GM12878 (cell line): ENCODE data around the gene NFIX. TPM values are rescaled to one million over a fixed set of nuclear protein-coding genes. Genes with fewer than 3 reads are reported as not detected.

Source experiments
- ATAC-seq: fragments of 200-7000 bp; cut with Tn5 transposase; 3 replicates; pipeline ENCODE4 v1.9.1; 2020; ENCODE audit warnings: mild to moderate bottlenecking, moderate library complexity
- BruUV-seq: library from RNA; stranded (reverse); fragments of 400-500 nt; replicated peaks from 2 replicates; lab custom pipeline; 2021; lab: Mats Ljungman, UMichigan
- CTCF ChIA-PET: fragments of 300-600 bp; sonication (Branson Sonifier 250); formaldehyde crosslinking; extraction: SDS; loops from one replicate; lab custom pipeline; 2021; ENCODE audit warnings: inconsistent platforms; lab: Yijun Ruan, JAX
- POLR2A ChIA-PET: fragments of 350-600 bp; formaldehyde crosslinking; extraction: SDS; loops from one replicate; lab custom pipeline; 2021; ENCODE audit warnings: inconsistent platforms; lab: Charles Lee
- RAD21 ChIA-PET: fragments of 300-600 bp; sonication (Branson Sonifier 250); formaldehyde crosslinking; loops from one replicate; lab custom pipeline; 2023; ENCODE audit warnings: antibody characterized with exemption; ENCODE audit not compliant: unreplicated experiment; lab: Charles Lee
- SMC1A ChIA-PET: fragments of 300-600 bp; sonication (Branson Sonifier 250); formaldehyde crosslinking; loops from one replicate; lab custom pipeline; 2023; ENCODE audit not compliant: unreplicated experiment, uncharacterized antibody; lab: Charles Lee
- DNase-seq: peaks from one replicate; pipeline ENCODE4 v3.0.0-alpha.2; 2011; ENCODE audit warnings: low read depth, low spot score
- FAIRE-seq: peaks from 3 replicates; lab custom pipeline; 2011; peaks lifted over from hg19 to GRCh38; lab: Jason Lieb, UNC
- H2AFZ ChIP-seq: 2 replicates; pipeline ENCODE4 v1.6.0; 2011; ENCODE audit warnings: low read depth, low read length, control low read depth; ENCODE audit not compliant: control insufficient read depth
- H3K27ac ChIP-seq: 2 replicates; pipeline ENCODE4 v1.5.1; 2011; ENCODE audit warnings: control low read depth; ENCODE audit not compliant: control insufficient read depth, insufficient read depth
- H3K27me3 ChIP-seq, 2 experiments: replicated peaks in 1 of 2; 2 replicates each; pipeline versions ENCODE4 v1.6.0 to v1.6.1; 2011; ENCODE audit warnings: low read length in 1 of 2; ENCODE audit not compliant: control insufficient read depth in 2 of 2, insufficient read depth in 2 of 2
- H3K36me3 ChIP-seq, 2 experiments: 2 replicates each; pipeline ENCODE4 v1.5.1; 2011; ENCODE audit warnings: low read length in 1 of 2; ENCODE audit not compliant: control insufficient read depth in 2 of 2, insufficient read depth in 2 of 2
- H3K4me1 ChIP-seq: 2 replicates; pipeline ENCODE4 v1.6.1; 2011; ENCODE audit warnings: mild to moderate bottlenecking, low read length, moderate library complexity, mixed read lengths; ENCODE audit not compliant: control insufficient read depth, insufficient read depth
- H3K4me2 ChIP-seq: 2 replicates; pipeline ENCODE4 v1.6.0; 2011; ENCODE audit warnings: control low read depth; ENCODE audit not compliant: control insufficient read depth, insufficient read depth
- H3K4me3 ChIP-seq: fragments of 200-600 bp; sonication (generic); 2 replicates; pipeline ENCODE4 v1.5.1; 2016
- H3K79me2 ChIP-seq: 2 replicates; pipeline ENCODE4 v1.6.0; 2011; ENCODE audit warnings: low read length; ENCODE audit not compliant: control insufficient read depth, insufficient read depth
- H3K9ac ChIP-seq: 2 replicates; pipeline ENCODE4 v1.8.0; 2011; ENCODE audit warnings: low read length, control low read depth, mixed read lengths; ENCODE audit not compliant: control insufficient read depth, insufficient read depth
- H3K9me3 ChIP-seq: replicated peaks from 3 replicates; pipeline ENCODE4 v1.5.1; 2011; ENCODE audit warnings: mild to moderate bottlenecking, low read length; ENCODE audit not compliant: control insufficient read depth, insufficient read depth
- H4K20me1 ChIP-seq: 2 replicates; pipeline ENCODE4 v1.6.0; 2011; ENCODE audit not compliant: control insufficient read depth, insufficient read depth
- BMI1 ChIP-seq: fragments of 450-650 bp; IDR thresholded peaks from 2 replicates; pipeline ENCODE4 v1.6.1; 2016; ENCODE audit warnings: mild to moderate bottlenecking, moderate library complexity, borderline replicate concordance
- CEBPB ChIP-seq, 2 experiments: fragments of 150-350 bp in 1 of 2; IDR thresholded peaks; 2 replicates each; pipeline ENCODE4 v1.6.1; 2012 to 2014; ENCODE audit warnings: low read depth in 2 of 2, low read length in 2 of 2, borderline replicate concordance in 1 of 2, inconsistent platforms in 1 of 2
- CHD1 ChIP-seq: IDR thresholded peaks from 2 replicates; pipeline ENCODE4 v1.6.1; 2012; ENCODE audit warnings: low read depth, low read length, improper control_type of control experiment
- CHD2 ChIP-seq: IDR thresholded peaks from 2 replicates; pipeline ENCODE4 v1.6.1; 2011; ENCODE audit warnings: low read depth, low read length, improper control_type of control experiment, borderline replicate concordance
- EP300 ChIP-seq, 2 experiments: fragments of 150-350 bp in 1 of 2; IDR thresholded peaks; 2 replicates each; pipeline ENCODE4 v1.6.1; 2011 to 2012; ENCODE audit warnings: low read depth in 2 of 2, low read length in 2 of 2, borderline replicate concordance in 1 of 2, improper control_type of control experiment in 1 of 2, inconsistent platforms in 1 of 2; ENCODE audit not compliant: control insufficient read depth in 1 of 2
- GABPA ChIP-seq: IDR thresholded peaks from 2 replicates; pipeline ENCODE4 v1.6.1; 2014; ENCODE audit warnings: antibody characterized with exemption, low read depth, mild to moderate bottlenecking, inconsistent platforms
- GATAD2B ChIP-seq: fragments of 450-650 bp; conservative IDR thresholded peaks from 2 replicates; pipeline ENCODE4 v1.6.1; 2017; ENCODE audit warnings: low read depth, mild to moderate bottlenecking, moderate library complexity
- HCFC1 ChIP-seq: fragments of 150-350 bp; IDR thresholded peaks from 2 replicates; pipeline ENCODE4 v1.6.1; 2014; ENCODE audit warnings: low read length
- MEF2A ChIP-seq: IDR thresholded peaks from 2 replicates; pipeline ENCODE4 v1.6.1; 2011; ENCODE audit warnings: low read depth, mild to moderate bottlenecking, low read length, moderate library complexity; ENCODE audit not compliant: insufficient read depth
- MTA3 ChIP-seq: IDR thresholded peaks from 2 replicates; pipeline ENCODE4 v1.6.1; 2012; ENCODE audit warnings: low read length, inconsistent platforms, borderline replicate concordance
- NR2C1 ChIP-seq: fragments of 450-650 bp; IDR thresholded peaks from 2 replicates; pipeline ENCODE4 v1.6.1; 2017; ENCODE audit warnings: antibody characterized with exemption, mild to moderate bottlenecking, moderate library complexity
- PAX5 ChIP-seq: IDR thresholded peaks from 2 replicates; pipeline ENCODE4 v1.6.1; 2011; ENCODE audit warnings: low read depth, low read length, borderline replicate concordance
- SPI1 ChIP-seq: IDR thresholded peaks from 2 replicates; pipeline ENCODE4 v1.6.1; 2011; ENCODE audit warnings: low read depth, mild to moderate bottlenecking, low read length, moderate library complexity, borderline replicate concordance; ENCODE audit not compliant: insufficient read depth
- STAT1 ChIP-seq: fragments of 450-650 bp; conservative IDR thresholded peaks from 2 replicates; pipeline ENCODE4 v1.6.1; 2014; ENCODE audit warnings: antibody characterized with exemption, mild to moderate bottlenecking
- TBL1XR1 ChIP-seq: IDR thresholded peaks from 2 replicates; pipeline ENCODE4 v1.6.1; 2012; ENCODE audit warnings: low read depth, low read length, improper control_type of control experiment
- TCF7 ChIP-seq: IDR thresholded peaks from 2 replicates; pipeline ENCODE4 v1.6.1; 2014; ENCODE audit warnings: antibody characterized with exemption, borderline replicate concordance
- YY1 ChIP-seq: IDR thresholded peaks from 2 replicates; pipeline ENCODE4 v1.6.1; 2011; ENCODE audit warnings: low read depth, mild to moderate bottlenecking, low read length
- ZZZ3 ChIP-seq: IDR thresholded peaks from 2 replicates; pipeline ENCODE4 v1.6.1; 2011; ENCODE audit warnings: low read depth; ENCODE audit not compliant: control insufficient read depth, insufficient read length
- WGBS: methylation state at CpG from one replicate; pipeline ENCODE4 v1.1.6; 2016; ENCODE audit warnings: low lambda C conversion rate; ENCODE audit not compliant: insufficient replicate concordance, insufficient coverage; ENCODE audit errors: missing lambda C conversion rate; 5-methylcytosine and 5-hydroxymethylcytosine counted together
- in situ Hi-C: fragments of 300-500 bp; cut with MboI; formaldehyde crosslinking; loops from 9 replicates; pipeline ENCODE4 v1.14.3; 2018; ENCODE audit warnings: mixed read lengths
- intact Hi-C: fragments of 100-400 bp; cut with micrococcal nuclease; formaldehyde crosslinking; loops from one replicate; pipeline ENCODE4 v1.14.2; 2022; ENCODE audit not compliant: unreplicated experiment
- polyA plus RNA-seq, 11 experiments: library from polyadenylated mRNA; depleted of rRNA in 4 of 11; unstranded in 6 of 11; stranded (reverse) in 5 of 11; fragments of >200 nt; fragmentation: Nextera tagmentation in 4 of 11; fragmentation: Illumina TruSeq in 1 of 11; extraction: Ambion mirVana in 4 of 11; extraction: Trizol in 1 of 11; gene quantifications; 1 replicate in 1 of 11; 2 replicates in 10 of 11; pipeline versions ENCODE4 v1.2.1 to v1.2.3, GENCODE V29; 2011 to 2016; ENCODE audit warnings: inconsistent platforms in 2 of 11, missing spikeins in 2 of 11, low read depth in 1 of 11
- total RNA-seq, 4 experiments: library from RNA; depleted of rRNA in 3 of 4; stranded (reverse); fragments of >200 nt in 3 of 4; fragmentation: Illumina TruSeq in 1 of 4; extraction: Trizol in 1 of 4; gene quantifications; 2 replicates each; pipeline versions ENCODE4 v1.2.1 to v1.2.3, GENCODE V29; 2013 to 2021
- TF ChIP-seq, protein P1 (sequence below): fragments of 450-650 bp; IDR thresholded peaks from 2 replicates; pipeline ENCODE4 v1.6.1; 2017; ENCODE audit warnings: mild to moderate bottlenecking, moderate library complexity

The NFIX gene
- total and polyA plus RNA-seq, 10 of the 15 experiments (the other 5 are each of a cell fraction or from before 2014, with no cell fraction given) = 0.02 to 2.2 (median 0.28) TPM

GRCh38 chr19:13146763-13147563 lies 151.7 kb downstream of the NFIX start:
- SMC1A ChIA-PET = no interaction called here
- CTCF ChIA-PET = interaction anchor here (0.6 kb wide), 2 partner anchors 27 to 911 kb away, joined by 3 read pairs; no protein-coding TSS in a partner anchor
- no peak for ATAC-seq
- Histone ChIP-seq H3K4me2 (no peak overlapping the region), H3K27me3 (no peaks in the 10 kb centered on the region), H4K20me1 (no peaks in the 10 kb centered on the region), H3K9me3 (no peaks in the 10 kb centered on the region), H3K79me2 (peaks cover 18% of the 10 kb centered on the region), H2AFZ (no peak overlapping the region), H3K4me1 (peaks cover 4% of the 10 kb centered on the region), H3K27ac (no peak overlapping the region), H3K36me3 (no peaks in the 10 kb centered on the region; a peak in 1 of 4 replicates), H3K4me3 (no peak overlapping the region), H3K9ac (no peak overlapping the region)
- in situ Hi-C loops = no loop called here
- DNase-seq = no peak
- intact Hi-C loops = no loop called here
- FAIRE-seq = no peak
- RAD21 ChIA-PET = interaction anchor here (0.7 kb wide), 1 partner anchor 856 kb away, joined by 3 read pairs; no protein-coding TSS in a partner anchor
- WGBS = 64% methylated on average over 13 of the region's 16 CpGs
- BruUV-seq = no TSS peak
- no peak for TF ChIP-seq SPI1
- TF ChIP-seq MEF2A = no peak
- TF ChIP-seq CHD2 = no peak
- TF ChIP-seq NR2C1 = no peak
- TF ChIP-seq MTA3 = no peak
- no peak for TF ChIP-seq CEBPB (IDR thresholded peaks at IDR 0.05; ENCODE audit: borderline replicate concordance in 1 of 2, low read depth in 2 of 2, low read length in 2 of 2)
- no peak for TF ChIP-seq GABPA
- no peak for TF ChIP-seq TBL1XR1
- no peak for TF ChIP-seq STAT1
- no peak for TF ChIP-seq GATAD2B
- TF ChIP-seq YY1 = no peak
- TF ChIP-seq PAX5 = no peak
- TF ChIP-seq, protein P1, sequence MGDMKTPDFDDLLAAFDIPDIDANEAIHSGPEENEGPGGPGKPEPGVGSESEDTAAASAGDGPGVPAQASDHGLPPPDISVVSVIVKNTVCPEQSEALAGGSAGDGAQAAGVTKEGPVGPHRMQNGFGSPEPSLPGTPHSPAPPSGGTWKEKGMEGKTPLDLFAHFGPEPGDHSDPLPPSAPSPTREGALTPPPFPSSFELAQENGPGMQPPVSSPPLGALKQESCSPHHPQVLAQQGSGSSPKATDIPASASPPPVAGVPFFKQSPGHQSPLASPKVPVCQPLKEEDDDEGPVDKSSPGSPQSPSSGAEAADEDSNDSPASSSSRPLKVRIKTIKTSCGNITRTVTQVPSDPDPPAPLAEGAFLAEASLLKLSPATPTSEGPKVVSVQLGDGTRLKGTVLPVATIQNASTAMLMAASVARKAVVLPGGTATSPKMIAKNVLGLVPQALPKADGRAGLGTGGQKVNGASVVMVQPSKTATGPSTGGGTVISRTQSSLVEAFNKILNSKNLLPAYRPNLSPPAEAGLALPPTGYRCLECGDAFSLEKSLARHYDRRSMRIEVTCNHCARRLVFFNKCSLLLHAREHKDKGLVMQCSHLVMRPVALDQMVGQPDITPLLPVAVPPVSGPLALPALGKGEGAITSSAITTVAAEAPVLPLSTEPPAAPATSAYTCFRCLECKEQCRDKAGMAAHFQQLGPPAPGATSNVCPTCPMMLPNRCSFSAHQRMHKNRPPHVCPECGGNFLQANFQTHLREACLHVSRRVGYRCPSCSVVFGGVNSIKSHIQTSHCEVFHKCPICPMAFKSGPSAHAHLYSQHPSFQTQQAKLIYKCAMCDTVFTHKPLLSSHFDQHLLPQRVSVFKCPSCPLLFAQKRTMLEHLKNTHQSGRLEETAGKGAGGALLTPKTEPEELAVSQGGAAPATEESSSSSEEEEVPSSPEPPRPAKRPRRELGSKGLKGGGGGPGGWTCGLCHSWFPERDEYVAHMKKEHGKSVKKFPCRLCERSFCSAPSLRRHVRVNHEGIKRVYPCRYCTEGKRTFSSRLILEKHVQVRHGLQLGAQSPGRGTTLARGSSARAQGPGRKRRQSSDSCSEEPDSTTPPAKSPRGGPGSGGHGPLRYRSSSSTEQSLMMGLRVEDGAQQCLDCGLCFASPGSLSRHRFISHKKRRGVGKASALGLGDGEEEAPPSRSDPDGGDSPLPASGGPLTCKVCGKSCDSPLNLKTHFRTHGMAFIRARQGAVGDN = no peak
- no peak for TF ChIP-seq TCF7
- no peak for TF ChIP-seq CHD1
- no peak for TF ChIP-seq BMI1
- TF ChIP-seq ZZZ3 = no peak
- TF ChIP-seq HCFC1 = no peak
- no peak for TF ChIP-seq EP300 (IDR thresholded peaks at IDR 0.05; ENCODE audit: borderline replicate concordance in 1 of 2, control insufficient read depth in 1 of 2, low read depth in 2 of 2, low read length in 2 of 2)
- POLR2A ChIA-PET = interaction anchor here (0.5 kb wide), 1 partner anchor 652 kb away, joined by 3 read pairs; no protein-coding TSS in a partner anchor
